Activated CD4-positive, alpha-beta memory T cell treated with anti-CD3 and anti-CD28 coated beads, Interleukin-2, amount 10 ng/mL, durations not matched to agents 7 days and 5 days (primary cell): ENCODE data around the gene APOL5. TPM values are rescaled to one million over a fixed set of nuclear protein-coding genes. Genes with fewer than 3 reads are reported as not detected.
"Not testable (repeated sequence)": the region's sequence is repeated elsewhere in the genome, so short reads cannot be mapped to it uniquely, and the experiment has no call there.

Experiments used
- CTCF ChIA-PET: fragments of 350-600 bp; sonication (Branson Sonifier 250); formaldehyde crosslinking; loops from one replicate; lab custom pipeline; 2021; ENCODE audit warnings: antibody characterized with exemption, inconsistent platforms; lab: Charles Lee
- POLR2A ChIA-PET: fragments of 350-600 bp; sonication (Branson Sonifier 250); formaldehyde crosslinking; loops from one replicate; lab custom pipeline; 2021; ENCODE audit warnings: antibody characterized with exemption; lab: Charles Lee
- DNase-seq: peaks from one replicate; pipeline ENCODE4 v3.0.0-alpha.2; 2020
- H3K27ac Mint-ChIP-seq: one replicate; pipeline ENCODE4 v1.8.0; 2021; ENCODE audit warnings: mild to moderate bottlenecking, mixed read lengths
- H3K27me3 Mint-ChIP-seq: one replicate; pipeline ENCODE4 v1.8.0; 2021; ENCODE audit warnings: mixed read lengths
- H3K36me3 Mint-ChIP-seq: one replicate; pipeline ENCODE4 v1.8.0; 2021; ENCODE audit warnings: low read depth, mixed read lengths
- H3K4me1 Mint-ChIP-seq: one replicate; pipeline ENCODE4 v1.8.0; 2021; ENCODE audit warnings: mixed read lengths
- H3K4me3 Mint-ChIP-seq: one replicate; pipeline ENCODE4 v1.8.0; 2021; ENCODE audit warnings: mild to moderate bottlenecking, mixed read lengths
- H3K9me3 Mint-ChIP-seq: one replicate; pipeline ENCODE4 v1.8.0; 2021; ENCODE audit warnings: mixed read lengths
- total RNA-seq, 2 experiments: library from RNA; stranded (reverse); gene quantifications; one replicate each; pipeline ENCODE4 v1.2.3, GENCODE V29; 2021

APOL5 gene
- total RNA-seq, 2 experiments from 2014 or later, result not detected

DNA sequence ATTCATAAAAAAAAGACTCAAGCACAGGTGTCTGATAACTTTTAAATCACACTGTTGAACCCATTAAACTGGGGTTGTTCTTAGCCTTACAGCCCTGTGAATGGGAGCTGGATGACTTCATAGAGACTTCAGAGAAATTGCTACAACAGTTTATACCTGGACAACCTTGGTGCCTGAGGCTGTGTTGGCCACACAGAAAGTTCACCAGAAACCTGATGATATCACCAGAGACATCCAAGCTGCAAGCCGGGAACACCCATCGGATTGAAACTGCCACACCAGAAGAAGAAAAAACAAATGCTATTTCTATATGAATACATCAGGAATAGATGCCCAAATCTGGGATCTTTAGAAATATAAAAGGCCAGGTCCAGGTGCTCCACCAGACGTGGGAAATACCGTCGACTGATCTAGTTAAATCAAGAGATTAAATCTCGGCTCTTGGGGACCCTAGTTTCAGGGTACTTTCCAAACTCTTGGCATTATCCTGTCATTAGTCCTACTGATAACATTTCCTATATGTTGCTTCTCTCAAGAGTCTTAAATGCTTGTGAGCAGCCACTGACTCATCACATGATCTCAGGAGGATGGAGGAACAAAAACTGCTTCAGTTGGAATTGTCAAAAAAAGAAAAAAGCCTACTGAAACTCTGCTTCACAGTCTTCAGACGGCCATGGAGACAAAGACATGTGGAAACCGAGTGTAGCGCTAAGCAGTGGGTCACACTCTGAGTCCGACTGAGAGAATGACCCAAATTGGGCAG lies 28.6 kb upstream of the APOL5 start:
- CTCF ChIA-PET, result no interaction called here
- H3K4me1 Mint-ChIP-seq, result no peaks in the 10 kb centered on the region
- DNase-seq, result no peak
- POLR2A ChIA-PET, result interaction anchor here (1.0 kb wide), 1 partner anchor 40 kb away, joined by 4 read pairs; the partner anchor contains the start of gene APOL6
- H3K27me3 Mint-ChIP-seq, result no peaks in the 10 kb centered on the region
- no peaks in the 10 kb centered on the region for H3K9me3 Mint-ChIP-seq
- H3K27ac Mint-ChIP-seq, result no peak overlapping the region
- H3K4me3 Mint-ChIP-seq, result no peak overlapping the region
- no peaks in the 10 kb centered on the region for H3K36me3 Mint-ChIP-seq

- no peak overlapping the region for H3K27ac Mint-ChIP-seq
- no peak for DNase-seq
- H3K4me1 Mint-ChIP-seq, result no peaks in the 10 kb centered on the region
- no peaks in the 10 kb centered on the region for H3K27me3 Mint-ChIP-seq
- no peaks in the 10 kb centered on the region for H3K36me3 Mint-ChIP-seq
- no peaks in the 10 kb centered on the region for H3K9me3 Mint-ChIP-seq
- POLR2A ChIA-PET, result interaction anchor here (1.2 to 1.5 kb wide), 2 partner anchors 8 to 42 kb away, joined by 3 to 5 read pairs; partner anchors contain the start of gene APOL6
- no peak overlapping the region for H3K4me3 Mint-ChIP-seq
- CTCF ChIA-PET, result interaction anchor here (1.1 kb wide), 1 partner anchor 376 kb away, joined by 3 read pairs; no protein-coding TSS in a partner anchor
These were observed 27.7 kb upstream of the APOL5 start for GRCh38 chr22:35690001-35690400.

DNA sequence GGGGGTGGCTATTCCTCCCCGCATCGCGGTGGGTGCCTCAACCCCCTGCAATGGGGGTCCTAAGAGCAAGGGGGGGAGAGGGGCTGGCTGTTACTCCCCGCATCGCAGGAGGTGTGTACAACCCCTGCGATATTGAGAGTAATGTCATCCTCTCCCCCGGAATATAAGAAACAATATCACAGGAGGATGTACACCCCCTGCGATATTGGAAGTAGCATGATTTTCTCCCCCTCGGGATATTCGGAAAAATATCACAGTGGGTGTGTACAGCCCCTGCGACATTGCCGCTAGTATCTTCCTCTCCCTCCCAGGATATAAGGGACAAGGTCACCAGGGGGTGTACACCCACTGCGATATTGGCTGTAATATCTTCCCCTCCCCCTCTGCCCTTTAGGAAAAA lies 22.5 kb upstream of the APOL5 start:
- no peak overlapping the region for H3K27ac Mint-ChIP-seq
- no peak for DNase-seq
- H3K4me1 Mint-ChIP-seq, result no peaks in the 10 kb centered on the region
- no peaks in the 10 kb centered on the region for H3K27me3 Mint-ChIP-seq
- no peaks in the 10 kb centered on the region for H3K9me3 Mint-ChIP-seq
- no peak overlapping the region for H3K4me3 Mint-ChIP-seq
- ChIA-PET POLR2A (no interaction called here), CTCF (no interaction called here)
- H3K36me3 Mint-ChIP-seq, result no peaks in the 10 kb centered on the region

DNA sequence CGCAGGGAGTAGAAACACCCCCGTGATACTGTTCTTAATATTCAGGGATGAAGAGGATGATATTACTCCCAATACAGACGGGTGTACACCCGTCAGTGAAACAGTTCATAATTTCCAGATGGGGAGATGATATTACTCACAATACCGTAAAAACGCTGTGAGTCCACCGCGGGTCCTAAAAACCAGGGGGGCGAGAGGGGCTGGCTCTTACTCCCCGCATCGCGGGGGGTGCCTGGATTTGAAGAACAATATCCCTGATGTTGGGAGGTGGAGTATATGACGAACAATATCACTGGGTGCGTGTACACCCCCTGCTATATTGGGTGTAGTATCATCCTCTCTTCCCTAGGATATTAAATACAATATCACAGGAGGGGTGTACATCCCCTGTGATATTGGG lies 20.5 kb upstream of the APOL5 start:
- POLR2A ChIA-PET, result no interaction called here
- no peaks in the 10 kb centered on the region for H3K27me3 Mint-ChIP-seq
- no peak overlapping the region for H3K4me3 Mint-ChIP-seq
- H3K9me3 Mint-ChIP-seq, result no peaks in the 10 kb centered on the region
- DNase-seq, result peak; percentile 46
- CTCF ChIA-PET, result no interaction called here
- no peaks in the 10 kb centered on the region for H3K4me1 Mint-ChIP-seq
- no peak overlapping the region for H3K27ac Mint-ChIP-seq
- H3K36me3 Mint-ChIP-seq, result no peaks in the 10 kb centered on the region

DNA sequence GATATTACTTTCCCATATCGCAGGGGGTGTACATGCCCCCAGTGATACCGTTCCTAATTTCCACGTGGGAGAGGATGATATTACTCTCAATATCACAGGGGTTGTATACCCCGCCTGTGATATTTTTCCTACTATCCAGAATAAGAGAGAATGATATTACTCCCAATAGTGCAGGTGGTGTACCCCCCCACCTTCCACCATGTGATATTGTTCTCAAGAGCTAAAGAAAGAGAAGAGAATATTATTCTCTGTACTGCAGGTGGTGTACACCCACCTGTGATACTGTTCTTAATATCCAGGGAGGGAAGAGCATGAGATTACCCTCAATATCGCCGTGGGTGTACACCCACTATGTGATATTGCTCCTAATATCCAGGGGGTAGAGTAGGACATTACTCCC lies 17.8 kb upstream of the APOL5 start:
- H3K27ac Mint-ChIP-seq, H3K27me3 Mint-ChIP-seq, H3K9me3 Mint-ChIP-seq, DNase-seq, CTCF ChIA-PET, H3K36me3 Mint-ChIP-seq, H3K4me1 Mint-ChIP-seq, H3K4me3 Mint-ChIP-seq: not testable (repeated sequence)
- POLR2A ChIA-PET, result interaction anchor here (0.6 kb wide), 1 partner anchor 141 kb away, joined by 3 read pairs; no protein-coding TSS in a partner anchor

DNA sequence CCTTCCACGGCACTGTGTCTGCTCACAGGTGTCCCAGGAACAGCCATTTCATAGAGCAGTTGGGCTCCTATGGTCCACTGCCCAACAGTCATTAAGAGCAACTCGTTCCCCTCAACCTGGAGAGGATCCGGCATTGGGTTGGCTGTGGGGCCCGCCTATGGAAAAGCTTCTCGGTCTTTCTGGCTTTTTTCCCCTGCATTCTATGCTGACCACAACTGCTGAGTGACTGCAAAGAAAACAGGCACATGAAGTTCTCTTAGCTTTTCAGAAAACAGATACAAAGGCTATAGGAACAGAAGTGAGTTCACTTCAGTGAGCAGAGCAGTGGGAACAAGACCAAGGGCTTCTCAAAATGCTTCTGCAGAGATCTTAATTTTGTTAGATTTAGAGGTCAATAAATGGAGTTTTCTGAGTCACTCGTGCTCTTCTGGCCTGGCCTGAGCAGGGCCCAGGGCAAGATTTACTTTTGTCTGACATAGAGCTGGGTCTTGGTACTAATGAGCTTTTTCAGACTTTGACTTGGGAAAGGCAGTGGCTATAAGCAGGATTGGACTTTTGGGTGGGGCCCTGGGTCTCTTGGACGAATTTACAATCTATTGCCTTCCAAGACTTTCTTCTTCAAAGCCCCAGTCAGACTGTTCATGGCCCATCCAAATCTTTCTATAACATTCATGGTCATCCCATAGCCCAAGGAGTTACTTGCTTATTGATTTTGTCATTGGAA lies 13.6 kb upstream of the APOL5 start:
- Mint-ChIP-seq H3K4me3 (no peak overlapping the region), H3K4me1 (no peaks in the 10 kb centered on the region), H3K27ac (no peak overlapping the region), H3K36me3 (no peaks in the 10 kb centered on the region), H3K27me3 (no peaks in the 10 kb centered on the region), H3K9me3 (no peaks in the 10 kb centered on the region)
- ChIA-PET CTCF (interaction anchor here (1.7 kb wide), 1 partner anchor 362 kb away, joined by 5 read pairs; no protein-coding TSS in a partner anchor), POLR2A (interaction anchor here (1.3 kb wide), 1 partner anchor 56 kb away, joined by 3 read pairs; the partner anchor contains the start of gene APOL6)
- no peak for DNase-seq

- CTCF ChIA-PET, result interaction anchor here (0.6 to 1.7 kb wide), 2 partner anchors 361 to 457 kb away, joined by 3 to 5 read pairs; no protein-coding TSS in a partner anchor
- POLR2A ChIA-PET, result no interaction called here
- Mint-ChIP-seq H3K27me3 (no peaks in the 10 kb centered on the region), H3K4me3 (no peak overlapping the region), H3K4me1 (no peaks in the 10 kb centered on the region), H3K27ac (no peak overlapping the region), H3K9me3 (no peaks in the 10 kb centered on the region), H3K36me3 (no peaks in the 10 kb centered on the region)
- DNase-seq, result no peak
These were observed 12.5 kb upstream of the APOL5 start for GRCh38 chr22:35705141-35705540.

- no peak for DNase-seq
- peaks cover 5% of the 10 kb centered on the region for H3K9me3 Mint-ChIP-seq
- no peak overlapping the region for H3K27ac Mint-ChIP-seq
- no peaks in the 10 kb centered on the region for H3K4me1 Mint-ChIP-seq
- no peaks in the 10 kb centered on the region for H3K36me3 Mint-ChIP-seq
- ChIA-PET POLR2A (no interaction called here), CTCF (no interaction called here)
- no peak overlapping the region for H3K4me3 Mint-ChIP-seq
- H3K27me3 Mint-ChIP-seq, result peaks cover 2% of the 10 kb centered on the region
These were observed 9.2 kb upstream of the APOL5 start for GRCh38 chr22:35708453-35708852.

GRCh38 chr22:35708917-35709316 lies 8.8 kb upstream of the APOL5 start:
- Mint-ChIP-seq H3K36me3 (no peaks in the 10 kb centered on the region), H3K9me3 (peaks cover 5% of the 10 kb centered on the region), H3K4me3 (no peak overlapping the region), H3K27ac (no peak overlapping the region), H3K27me3 (peaks cover 2% of the 10 kb centered on the region), H3K4me1 (no peaks in the 10 kb centered on the region)
- DNase-seq, result no peak
- POLR2A ChIA-PET, result no interaction called here
- CTCF ChIA-PET, result no interaction called here

- H3K4me3 Mint-ChIP-seq, result no peak overlapping the region
- H3K27ac Mint-ChIP-seq, result no peak overlapping the region
- no peaks in the 10 kb centered on the region for H3K36me3 Mint-ChIP-seq
- no peaks in the 10 kb centered on the region for H3K4me1 Mint-ChIP-seq
- peaks cover 5% of the 10 kb centered on the region for H3K27me3 Mint-ChIP-seq
- ChIA-PET CTCF (interaction anchor here (0.7 kb wide), 1 partner anchor 413 kb away, joined by 3 read pairs; no protein-coding TSS in a partner anchor), POLR2A (no interaction called here)
- H3K9me3 Mint-ChIP-seq, result peaks cover 5% of the 10 kb centered on the region
- no peak for DNase-seq
These were observed 6.3 kb upstream of the APOL5 start for GRCh38 chr22:35711336-35711735.

DNA sequence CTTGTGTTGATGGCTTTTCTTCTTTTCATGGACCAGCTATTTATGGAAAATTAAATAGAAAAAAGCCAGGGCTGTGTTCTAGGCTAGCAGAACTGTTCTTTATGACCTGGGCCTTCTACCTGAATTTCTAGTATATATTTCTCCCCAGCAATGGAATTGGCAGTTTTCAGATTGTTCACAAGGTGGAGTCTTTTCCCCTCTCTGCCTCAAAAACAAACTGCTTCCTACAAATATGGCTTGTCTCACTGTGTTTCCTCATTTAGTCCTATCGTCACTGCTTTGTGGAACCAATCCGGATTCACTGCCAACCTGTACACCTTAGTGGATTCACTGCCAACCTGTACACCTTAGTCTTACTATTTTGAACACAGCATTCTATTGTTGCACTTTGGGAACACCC lies 5.0 kb upstream of the APOL5 start:
- H3K36me3 Mint-ChIP-seq, result no peaks in the 10 kb centered on the region
- ChIA-PET POLR2A (no interaction called here), CTCF (no interaction called here)
- no peaks in the 10 kb centered on the region for H3K4me1 Mint-ChIP-seq
- no peak overlapping the region for H3K27ac Mint-ChIP-seq
- peaks cover 5% of the 10 kb centered on the region for H3K27me3 Mint-ChIP-seq
- no peak for DNase-seq
- peaks cover 5% of the 10 kb centered on the region for H3K9me3 Mint-ChIP-seq
- no peak overlapping the region for H3K4me3 Mint-ChIP-seq

DNA sequence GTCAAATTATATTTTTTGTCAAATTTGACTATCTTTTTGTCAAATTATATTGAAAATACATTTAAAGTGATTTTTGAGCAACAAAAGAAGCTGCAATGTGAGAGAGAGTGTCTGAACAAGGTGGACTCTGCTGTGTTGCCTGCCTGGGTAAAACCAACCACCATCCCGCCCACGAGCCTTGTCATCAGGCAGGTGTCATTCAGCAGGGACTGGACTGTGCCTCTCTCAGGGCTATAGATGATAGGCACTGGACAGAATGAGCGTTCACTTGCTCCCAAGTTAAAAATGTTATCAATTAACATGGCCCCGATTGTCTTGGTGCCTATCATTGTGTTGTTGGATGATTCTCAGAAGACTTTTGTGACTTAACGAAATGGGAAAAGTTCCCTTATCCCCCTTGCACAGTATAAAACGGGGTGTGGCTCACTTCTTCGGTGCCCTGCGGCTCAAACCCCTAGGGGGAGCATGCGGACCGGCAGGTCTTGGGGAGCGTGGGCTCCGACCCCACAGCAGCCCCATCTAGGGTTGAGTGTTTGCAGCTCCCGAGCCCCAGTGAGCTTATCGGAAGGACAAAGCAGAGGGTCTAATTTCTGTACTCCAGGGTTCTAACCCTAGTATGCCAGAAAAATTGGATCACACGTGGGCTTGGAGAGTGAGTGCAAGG lies 1.7 kb downstream of the APOL5 start:
- no peaks in the 10 kb centered on the region for H3K4me1 Mint-ChIP-seq
- CTCF ChIA-PET, result no interaction called here
- DNase-seq, result no peak
- H3K4me3 Mint-ChIP-seq, result no peak overlapping the region
- H3K27me3 Mint-ChIP-seq, result peaks cover 3% of the 10 kb centered on the region
- H3K36me3 Mint-ChIP-seq, result no peaks in the 10 kb centered on the region
- H3K9me3 Mint-ChIP-seq, result no peaks in the 10 kb centered on the region
- H3K27ac Mint-ChIP-seq, result no peak overlapping the region
- POLR2A ChIA-PET, result no interaction called here

DNA sequence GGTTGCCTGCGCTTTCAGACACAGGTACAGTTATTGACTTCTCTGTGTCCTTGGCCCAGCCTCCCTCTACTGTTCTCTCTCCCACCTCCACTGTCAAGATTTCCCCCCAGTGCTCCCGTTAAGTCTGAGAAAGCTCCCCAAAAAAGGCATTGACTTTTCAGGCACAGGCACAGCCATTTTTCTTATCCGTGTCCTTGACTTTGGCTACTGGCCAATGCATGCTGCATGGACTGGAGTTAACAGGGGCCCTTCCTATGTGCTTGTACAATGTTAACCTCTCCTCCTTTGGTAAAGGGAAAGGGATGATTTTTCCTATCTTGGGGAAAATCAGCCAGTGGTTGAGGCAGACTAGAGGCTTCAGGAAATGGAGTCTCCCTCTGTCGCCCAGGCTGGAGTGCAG lies 4.3 kb downstream of the APOL5 start:
- no peak for DNase-seq
- ChIA-PET POLR2A (no interaction called here), CTCF (no interaction called here)
- H3K36me3 Mint-ChIP-seq, result no peaks in the 10 kb centered on the region
- no peak overlapping the region for H3K27ac Mint-ChIP-seq
- H3K4me3 Mint-ChIP-seq, result no peak overlapping the region
- no peaks in the 10 kb centered on the region for H3K9me3 Mint-ChIP-seq
- H3K4me1 Mint-ChIP-seq, result no peaks in the 10 kb centered on the region
- no peaks in the 10 kb centered on the region for H3K27me3 Mint-ChIP-seq
